Mucosa of stomach (tissue), 1 donor: ENCODE data around the gene AAK1.
"Not testable (repeated sequence)": the region's sequence is repeated elsewhere in the genome, so short reads cannot be mapped to it uniquely, and the experiment has no call there.

Experiments used
- H3K27me3 ChIP-seq: one replicate; pipeline ENCODE4 v1.7.0; 2013; ENCODE audit warnings: mild to moderate bottlenecking, low read length; ENCODE audit not compliant: control insufficient read depth, insufficient read depth
- H3K36me3 ChIP-seq: one replicate; pipeline ENCODE4 v1.7.0; 2013; ENCODE audit warnings: low read length; ENCODE audit not compliant: control insufficient read depth, insufficient read depth
- H3K4me1 ChIP-seq: one replicate; pipeline ENCODE4 v1.7.0; 2013; ENCODE audit warnings: mild to moderate bottlenecking, low read length; ENCODE audit not compliant: control insufficient read depth, insufficient read depth
- H3K4me3 ChIP-seq: one replicate; pipeline ENCODE4 v1.7.0; 2013; ENCODE audit warnings: low read length
- H3K9ac ChIP-seq: one replicate; pipeline ENCODE4 v1.7.0; 2013; ENCODE audit warnings: mild to moderate bottlenecking, low read length, moderate library complexity
- H3K9me3 ChIP-seq: one replicate; pipeline ENCODE4 v1.7.0; 2013; ENCODE audit warnings: mild to moderate bottlenecking, low read length, moderate library complexity; ENCODE audit not compliant: control insufficient read depth
- donor health status: Pancreatic carcinoma.

AAK1 gene

GRCh38 chr2:69575371-69575770 lies 68.2 kb downstream of the AAK1 start:
- H3K9me3 ChIP-seq, H3K36me3 ChIP-seq, H3K27me3 ChIP-seq, H3K4me3 ChIP-seq, H3K9ac ChIP-seq: not testable (repeated sequence)
- H3K4me1 ChIP-seq = peaks cover 17% of the 10 kb centered on the region

DNA sequence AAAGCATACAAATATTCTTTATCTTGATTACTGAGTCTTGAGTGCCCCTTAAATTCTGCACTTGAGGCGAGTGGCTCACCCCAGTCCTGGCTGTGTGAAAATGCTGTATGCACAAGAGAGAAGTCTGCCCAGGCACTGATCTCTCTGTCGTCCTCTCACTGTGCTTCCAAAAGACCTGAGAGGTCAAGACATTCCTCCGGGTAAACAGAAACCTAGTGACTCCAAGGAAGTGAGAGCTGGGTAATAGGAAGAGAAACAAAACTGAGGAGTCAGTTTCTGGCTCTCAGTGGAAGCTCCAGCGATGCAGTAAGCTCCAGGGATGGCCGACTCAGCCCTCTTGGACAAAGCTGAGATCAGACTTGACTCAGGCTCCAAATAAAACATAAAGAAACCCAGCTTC lies 70.9 kb downstream of the AAK1 start:
- Histone ChIP-seq H3K36me3 (no peaks in the 10 kb centered on the region), H3K4me1 (peaks cover 22% of the 10 kb centered on the region), H3K9ac (no peak overlapping the region), H3K4me3 (no peak overlapping the region), H3K27me3 (no peaks in the 10 kb centered on the region), H3K9me3 (no peaks in the 10 kb centered on the region)

- H3K36me3 ChIP-seq = no peaks in the 10 kb centered on the region
- no peak overlapping the region for H3K9ac ChIP-seq
- H3K4me1 ChIP-seq = peaks cover 22% of the 10 kb centered on the region
- H3K9me3 ChIP-seq = no peaks in the 10 kb centered on the region
- no peaks in the 10 kb centered on the region for H3K27me3 ChIP-seq
- H3K4me3 ChIP-seq = no peak overlapping the region
Observed at GRCh38 chr2:69571189-69571588, 72.3 kb downstream of the AAK1 start.

GRCh38 chr2:69570474-69570873 lies 73.1 kb downstream of the AAK1 start:
- H3K9ac ChIP-seq = no peak overlapping the region
- no peak overlapping the region for H3K4me3 ChIP-seq
- peaks cover 23% of the 10 kb centered on the region for H3K4me1 ChIP-seq

GRCh38 chr2:69567909-69568300 lies 75.6 kb downstream of the AAK1 start:
- Histone ChIP-seq H3K9me3 (no peaks in the 10 kb centered on the region), H3K4me3 (no peak overlapping the region), H3K4me1 (peaks cover 27% of the 10 kb centered on the region), H3K36me3 (no peaks in the 10 kb centered on the region), H3K9ac (no peak overlapping the region), H3K27me3 (no peaks in the 10 kb centered on the region)

More at GRCh38 chr2:69570474-69570873, 73.1 kb downstream of the AAK1 start:
- Histone ChIP-seq H3K27me3 (no peaks in the 10 kb centered on the region), H3K9me3 (no peaks in the 10 kb centered on the region), H3K36me3 (no peaks in the 10 kb centered on the region)

- Histone ChIP-seq H3K9ac (no peak overlapping the region), H3K36me3 (no peaks in the 10 kb centered on the region), H3K27me3 (no peaks in the 10 kb centered on the region), H3K4me3 (no peak overlapping the region), H3K9me3 (no peaks in the 10 kb centered on the region), H3K4me1 (peaks cover 23% of the 10 kb centered on the region)
Observed at GRCh38 chr2:69567157-69567908, 76.2 kb downstream of the AAK1 start.

- Histone ChIP-seq H3K4me3 (no peak overlapping the region), H3K4me1 (peaks cover 23% of the 10 kb centered on the region), H3K36me3 (no peaks in the 10 kb centered on the region), H3K27me3 (no peaks in the 10 kb centered on the region), H3K9me3 (no peaks in the 10 kb centered on the region), H3K9ac (no peak overlapping the region)
Observed at GRCh38 chr2:69566669-69567068, 76.9 kb downstream of the AAK1 start.

GRCh38 chr2:69565431-69565839 lies 78.1 kb downstream of the AAK1 start:
- no peaks in the 10 kb centered on the region for H3K27me3 ChIP-seq
- no peaks in the 10 kb centered on the region for H3K9me3 ChIP-seq
- no peak overlapping the region for H3K4me3 ChIP-seq
- no peak overlapping the region for H3K9ac ChIP-seq
- H3K4me1 ChIP-seq = peaks cover 15% of the 10 kb centered on the region
- no peaks in the 10 kb centered on the region for H3K36me3 ChIP-seq

DNA sequence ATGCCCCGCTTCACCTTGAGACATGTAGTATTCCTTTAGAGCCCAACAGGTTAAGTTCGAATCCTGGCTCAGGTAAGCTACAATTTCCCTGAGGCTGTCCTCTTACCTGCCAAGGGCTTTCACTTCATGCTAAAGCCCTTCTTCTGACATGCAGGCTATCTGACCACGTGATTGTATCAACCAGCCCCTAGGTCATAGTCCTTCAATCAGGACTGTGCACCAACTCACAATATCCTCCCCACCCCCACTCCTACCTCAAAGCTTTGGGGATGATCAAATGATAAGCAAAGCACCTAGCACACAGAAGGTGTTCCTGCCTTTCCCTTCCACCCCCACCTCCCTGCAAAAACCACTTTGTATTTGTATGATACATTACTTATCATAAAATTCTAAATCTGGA lies 78.9 kb downstream of the AAK1 start:
- H3K4me3 ChIP-seq = no peak overlapping the region
- H3K9me3 ChIP-seq = no peaks in the 10 kb centered on the region
- peaks cover 9% of the 10 kb centered on the region for H3K4me1 ChIP-seq
- no peaks in the 10 kb centered on the region for H3K27me3 ChIP-seq
- no peak overlapping the region for H3K9ac ChIP-seq
- H3K36me3 ChIP-seq = no peaks in the 10 kb centered on the region

DNA sequence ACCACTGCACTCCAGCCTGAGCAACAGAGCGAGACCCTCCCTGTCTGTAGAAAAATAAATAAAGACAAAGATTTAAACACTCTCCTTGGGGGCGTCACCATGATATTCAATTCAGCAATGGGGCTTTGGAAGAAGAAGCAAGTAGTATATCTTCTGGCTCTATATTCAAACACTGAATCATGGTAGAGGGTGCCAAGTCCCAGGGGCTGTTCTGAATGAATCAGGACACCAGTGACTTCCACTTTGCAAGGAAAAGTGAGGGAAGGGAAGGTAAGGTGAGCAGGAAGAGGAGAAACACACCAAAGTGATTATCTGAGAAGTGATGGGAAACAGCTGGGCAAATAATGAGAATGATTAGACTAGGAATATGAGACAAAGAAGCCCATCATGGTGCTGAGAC lies 80.5 kb downstream of the AAK1 start:
- Histone ChIP-seq H3K36me3 (no peaks in the 10 kb centered on the region), H3K9ac (no peak overlapping the region), H3K9me3 (no peaks in the 10 kb centered on the region), H3K27me3 (no peaks in the 10 kb centered on the region), H3K4me3 (no peak overlapping the region), H3K4me1 (peaks cover 9% of the 10 kb centered on the region)

GRCh38 chr2:69561101-69561500 lies 82.4 kb downstream of the AAK1 start:
- Histone ChIP-seq H3K36me3 (no peaks in the 10 kb centered on the region), H3K4me1 (peaks cover 9% of the 10 kb centered on the region), H3K9ac (no peak overlapping the region), H3K9me3 (no peaks in the 10 kb centered on the region), H3K27me3 (no peaks in the 10 kb centered on the region), H3K4me3 (no peak overlapping the region)

GRCh38 chr2:69560147-69560482 lies 83.4 kb downstream of the AAK1 start:
- no peaks in the 10 kb centered on the region for H3K9me3 ChIP-seq
- H3K27me3 ChIP-seq = no peaks in the 10 kb centered on the region
- H3K4me3 ChIP-seq = no peak overlapping the region
- peaks cover 4% of the 10 kb centered on the region for H3K4me1 ChIP-seq
- H3K9ac ChIP-seq = no peak overlapping the region
- no peaks in the 10 kb centered on the region for H3K36me3 ChIP-seq
